Caco-2 (cell line): ENCODE results near the gene CACNB2. TPM values are rescaled to one million over a fixed set of nuclear protein-coding genes. Genes with fewer than 3 reads are reported as not detected.
"Not testable (repeated sequence)": the region's sequence is repeated elsewhere in the genome, so short reads cannot be mapped to it uniquely, and the experiment has no call there.

Experiments used
- BruUV-seq: library from RNA; stranded (reverse); fragments of 400-500 nt; replicated peaks from 2 replicates; lab custom pipeline; 2021; lab: Mats Ljungman, UMichigan
- CTCF ChIA-PET: fragments of 300-600 bp; sonication (Branson Sonifier 250); formaldehyde crosslinking; loops from one replicate; lab custom pipeline; 2022; ENCODE audit warnings: antibody characterized with exemption; lab: Charles Lee
- POLR2A ChIA-PET: fragments of 300-600 bp; sonication (Branson Sonifier 250); formaldehyde crosslinking; loops from one replicate; lab custom pipeline; 2022; ENCODE audit warnings: antibody characterized with exemption; lab: Charles Lee
- DNase-seq, 2 experiments: peaks; one replicate each; pipeline versions ENCODE4 v3.0.0 to v3.0.0-alpha.2; 2020 to 2022
- H3K27me3 ChIP-seq: replicated peaks from 2 replicates; pipeline ENCODE4 v1.6.0; 2011; ENCODE audit warnings: low read length; ENCODE audit not compliant: control insufficient read depth, insufficient read depth
- H3K36me3 ChIP-seq: 2 replicates; pipeline ENCODE4 v1.5.1; 2011; ENCODE audit warnings: low read length; ENCODE audit not compliant: control insufficient read depth, insufficient read depth
- H3K4me1 ChIP-seq: fragments of 250-450 bp; sonication (Bioruptor Pico); 2 replicates; pipeline ENCODE4 v1.5.1; 2020; ENCODE audit warnings: mild to moderate bottlenecking
- H3K4me3 ChIP-seq: 2 replicates; pipeline ENCODE4 v1.5.1; 2011; ENCODE audit warnings: low read depth, mild to moderate bottlenecking, control low read depth, low read length
- H3K9me3 ChIP-seq: fragments of 250-450 bp; sonication (Bioruptor Pico); 2 replicates; pipeline ENCODE4 v1.5.1; 2020; ENCODE audit warnings: mild to moderate bottlenecking, moderate library complexity
- H3K27ac Mint-ChIP-seq: one replicate; pipeline ENCODE4 v1.8.0; 2022; ENCODE audit warnings: mixed read lengths; ENCODE audit not compliant: unreplicated experiment
- H3K27me3 Mint-ChIP-seq: one replicate; pipeline ENCODE4 v1.8.0; 2022; ENCODE audit warnings: mixed read lengths; ENCODE audit not compliant: insufficient read depth, unreplicated experiment
- H3K36me3 Mint-ChIP-seq: one replicate; pipeline ENCODE4 v1.8.0; 2022; ENCODE audit warnings: mild to moderate bottlenecking, mixed read lengths; ENCODE audit not compliant: insufficient read depth, unreplicated experiment
- H3K4me1 Mint-ChIP-seq: one replicate; pipeline ENCODE4 v1.8.0; 2022; ENCODE audit warnings: low read depth, mixed read lengths; ENCODE audit not compliant: unreplicated experiment
- H3K4me3 Mint-ChIP-seq: one replicate; pipeline ENCODE4 v1.8.0; 2022; ENCODE audit warnings: mild to moderate bottlenecking, moderate library complexity, mixed read lengths; ENCODE audit not compliant: unreplicated experiment
- H3K9me3 Mint-ChIP-seq: one replicate; pipeline ENCODE4 v1.8.0; 2022; ENCODE audit warnings: mixed read lengths; ENCODE audit not compliant: unreplicated experiment
- intact Hi-C: fragments of 100-400 bp; cut with micrococcal nuclease; formaldehyde crosslinking; loops from one replicate; pipeline ENCODE4 v1.10.0; 2022; ENCODE audit not compliant: unreplicated experiment
- total RNA-seq: library from RNA; stranded (reverse); gene quantifications from 2 replicates; pipeline ENCODE4 v1.2.3, GENCODE V29; 2022
- TF ChIP-seq, protein P1 (sequence below), 2 experiments: fragments of 200-600 bp in 1 of 2; IDR thresholded peaks; 1 replicate in 1 of 2; 2 replicates in 1 of 2; pipeline versions ENCODE4 v1.5.1 to v1.8.0; 2011 to 2022; ENCODE audit warnings: antibody characterized with exemption in 1 of 2, control low read depth in 1 of 2, inconsistent platforms in 1 of 2, low read depth in 1 of 2, low read length in 1 of 2, mild to moderate bottlenecking in 1 of 2, moderate library complexity in 1 of 2; ENCODE audit not compliant: insufficient read depth in 1 of 2, severe bottlenecking in 1 of 2, unreplicated experiment in 1 of 2

Gene CACNB2
- total RNA-seq, 1 experiment from 2014 or later, result 0.98 TPM

- BruUV-seq, result no TSS peak
- H3K27ac Mint-ChIP-seq, result no peak overlapping the region
- H3K9me3 ChIP-seq, result peaks cover 38% of the 10 kb centered on the region
- H3K9me3 Mint-ChIP-seq, result no peaks in the 10 kb centered on the region
- no peak for DNase-seq
- intact Hi-C loops, result no loop called here
- H3K4me3 Mint-ChIP-seq, result no peak overlapping the region
- POLR2A ChIA-PET, result no interaction called here
- CTCF ChIA-PET, result no interaction called here
- H3K4me1 Mint-ChIP-seq, result no peaks in the 10 kb centered on the region
- no peaks in the 10 kb centered on the region for H3K27me3 Mint-ChIP-seq
- TF ChIP-seq, protein P1, sequence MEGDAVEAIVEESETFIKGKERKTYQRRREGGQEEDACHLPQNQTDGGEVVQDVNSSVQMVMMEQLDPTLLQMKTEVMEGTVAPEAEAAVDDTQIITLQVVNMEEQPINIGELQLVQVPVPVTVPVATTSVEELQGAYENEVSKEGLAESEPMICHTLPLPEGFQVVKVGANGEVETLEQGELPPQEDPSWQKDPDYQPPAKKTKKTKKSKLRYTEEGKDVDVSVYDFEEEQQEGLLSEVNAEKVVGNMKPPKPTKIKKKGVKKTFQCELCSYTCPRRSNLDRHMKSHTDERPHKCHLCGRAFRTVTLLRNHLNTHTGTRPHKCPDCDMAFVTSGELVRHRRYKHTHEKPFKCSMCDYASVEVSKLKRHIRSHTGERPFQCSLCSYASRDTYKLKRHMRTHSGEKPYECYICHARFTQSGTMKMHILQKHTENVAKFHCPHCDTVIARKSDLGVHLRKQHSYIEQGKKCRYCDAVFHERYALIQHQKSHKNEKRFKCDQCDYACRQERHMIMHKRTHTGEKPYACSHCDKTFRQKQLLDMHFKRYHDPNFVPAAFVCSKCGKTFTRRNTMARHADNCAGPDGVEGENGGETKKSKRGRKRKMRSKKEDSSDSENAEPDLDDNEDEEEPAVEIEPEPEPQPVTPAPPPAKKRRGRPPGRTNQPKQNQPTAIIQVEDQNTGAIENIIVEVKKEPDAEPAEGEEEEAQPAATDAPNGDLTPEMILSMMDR (IDR thresholded peaks at IDR 0.05; ENCODE audit: insufficient read depth in 1 of 2, low read depth in 1 of 2, low read length in 1 of 2, severe bottlenecking in 1 of 2, unreplicated experiment in 1 of 2), result no peak
- H3K4me1 ChIP-seq, result no peaks in the 10 kb centered on the region
- H3K27me3 ChIP-seq, result no peaks in the 10 kb centered on the region
- H3K4me3 ChIP-seq, result no peak overlapping the region
- H3K36me3 ChIP-seq, result no peaks in the 10 kb centered on the region; the same call in 1 of the 2 replicates
- no peaks in the 10 kb centered on the region for H3K36me3 Mint-ChIP-seq
Measured at GRCh38 chr10:18566177-18566576, 426.0 kb downstream of the CACNB2 start.

GRCh38 chr10:18567343-18567856 lies 427.2 kb downstream of the CACNB2 start:
- no TSS peak for BruUV-seq
- intact Hi-C loops, result no loop called here
- CTCF ChIA-PET, result no interaction called here

GRCh38 chr10:18570386-18570785 lies 430.2 kb downstream of the CACNB2 start:
- BruUV-seq, H3K9me3 Mint-ChIP-seq, H3K4me1 ChIP-seq, H3K36me3 Mint-ChIP-seq, CTCF ChIA-PET, DNase-seq, H3K27ac Mint-ChIP-seq, H3K4me3 ChIP-seq, intact Hi-C loops, H3K36me3 ChIP-seq, H3K27me3 ChIP-seq, H3K27me3 Mint-ChIP-seq, POLR2A ChIA-PET, H3K4me3 Mint-ChIP-seq, H3K4me1 Mint-ChIP-seq: not testable (repeated sequence)
- H3K9me3 ChIP-seq, result peaks cover 36% of the 10 kb centered on the region

More at GRCh38 chr10:18567343-18567856, 427.2 kb downstream of the CACNB2 start:
- H3K4me3 Mint-ChIP-seq, result no peak overlapping the region
- H3K4me1 ChIP-seq, result no peaks in the 10 kb centered on the region
- DNase-seq, result no peak
- H3K27me3 Mint-ChIP-seq, result no peaks in the 10 kb centered on the region
- no peaks in the 10 kb centered on the region for H3K36me3 Mint-ChIP-seq
- POLR2A ChIA-PET, result no interaction called here
- no peak overlapping the region for H3K4me3 ChIP-seq
- TF ChIP-seq, protein P1 (IDR thresholded peaks at IDR 0.05; ENCODE audit: insufficient read depth in 1 of 2, low read depth in 1 of 2, low read length in 1 of 2, severe bottlenecking in 1 of 2, unreplicated experiment in 1 of 2), result no peak
- H3K36me3 ChIP-seq, result no peaks in the 10 kb centered on the region; the same call in 1 of the 2 replicates
- H3K9me3 Mint-ChIP-seq, result no peaks in the 10 kb centered on the region
- H3K27me3 ChIP-seq, result no peaks in the 10 kb centered on the region
- peaks cover 46% of the 10 kb centered on the region for H3K9me3 ChIP-seq
- H3K4me1 Mint-ChIP-seq, result no peaks in the 10 kb centered on the region
- no peak overlapping the region for H3K27ac Mint-ChIP-seq
